ENCODE data around the gene METTL2B. TPM values are rescaled to one million over a fixed set of nuclear protein-coding genes. Genes with fewer than 3 reads are reported as not detected.

Gene METTL2B
- total RNA-seq: 26.6 TPM
- long read RNA-seq, transcript METTL2B-206 (8 exons, 1,590 nt): minor isoform, 7 of 64 reads
- long read RNA-seq, transcript METTL2B-201 (9 exons, 2,182 nt): major isoform, 25 of 64 reads
- long read RNA-seq, partial matches to known transcripts: 7 of 64 reads
- long read RNA-seq, other reads (novel, unspliced or antisense): 25 of 64 reads

DNA sequence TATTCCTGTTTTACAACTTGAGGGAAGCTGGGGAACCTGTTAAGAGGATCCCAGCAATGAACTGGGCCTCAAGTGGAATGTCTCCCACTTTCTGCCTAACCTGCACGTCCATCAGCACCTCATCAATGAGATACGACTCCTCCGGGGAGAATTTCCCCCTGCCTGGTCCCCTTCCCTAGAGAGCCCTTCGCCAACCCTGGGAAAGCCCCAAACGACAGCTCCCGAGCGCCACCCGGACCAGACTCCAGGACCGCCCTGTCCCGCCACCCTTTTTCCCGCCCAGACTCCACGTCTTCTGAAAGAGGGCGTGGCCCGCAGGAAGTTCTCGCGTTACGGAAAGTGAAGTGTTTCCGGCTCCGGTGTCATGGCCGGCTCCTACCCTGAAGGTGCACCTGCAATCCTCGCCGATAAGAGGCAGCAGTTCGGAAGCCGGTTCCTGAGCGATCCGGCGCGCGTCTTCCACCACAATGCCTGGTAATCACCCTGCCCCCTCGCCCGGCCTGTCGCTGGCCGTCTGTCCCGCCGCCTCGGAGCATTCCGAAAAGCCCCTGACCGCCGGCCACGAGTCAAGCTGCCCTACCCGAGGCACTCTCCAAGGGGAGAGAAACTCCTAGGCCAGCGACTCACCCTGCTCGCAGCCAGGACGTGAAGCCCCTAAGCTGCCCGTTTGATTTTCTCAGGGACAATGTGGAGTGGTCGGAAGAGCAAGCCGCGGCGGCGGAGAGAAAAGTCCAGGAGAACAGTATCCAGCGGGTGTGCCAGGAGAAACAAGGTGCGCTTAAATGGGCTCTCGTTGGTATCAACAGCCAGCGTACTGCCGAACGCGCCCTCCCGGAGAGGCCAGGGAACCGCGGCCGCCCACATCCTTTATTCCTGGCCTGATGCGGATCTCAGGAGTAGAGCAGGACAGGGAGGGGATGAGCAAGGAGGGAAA, at the start of gene METTL2B:
METTL2B (plus strand) TSS at position 347 of the 934 bp plus-strand sequence; CDS start at position 365, 18 bp downstream.
- peak; percentile 94 for DNase-seq (ENCODE audit: low spot score)

GRCh38 chr7:128427289-128427891, 49.2 kb upstream of the METTL2B start:
- DNase-seq (ENCODE audit: low spot score): peak; percentile 39

- no peak for DNase-seq (ENCODE audit: low spot score)
These were observed 46.3 kb upstream of the METTL2B start for GRCh38 chr7:128430207-128430606.

DNA sequence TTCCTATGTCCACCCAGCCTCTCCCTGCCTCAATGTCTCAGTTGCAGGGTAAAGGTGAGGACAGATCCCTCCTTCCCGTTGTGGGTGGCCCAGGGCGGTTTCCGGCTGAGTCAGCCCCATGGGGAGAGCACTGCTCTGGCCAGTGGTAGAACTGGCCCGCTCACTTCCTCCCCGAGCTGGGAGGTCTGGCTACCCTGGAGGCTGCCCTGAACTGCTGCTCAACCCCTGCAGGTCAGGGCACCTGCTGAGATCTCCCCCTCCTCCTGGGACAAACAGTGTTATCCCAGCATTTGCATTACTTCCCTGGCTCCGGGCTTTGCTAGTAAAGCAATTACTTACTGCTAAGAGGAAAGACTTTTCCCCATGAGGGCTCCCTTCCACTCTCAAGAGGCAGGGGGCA, 45.3 kb upstream of the METTL2B start:
- DNase-seq (ENCODE audit: low spot score): no peak

- no peak for DNase-seq (ENCODE audit: low spot score)
These were observed 44.8 kb upstream of the METTL2B start for GRCh38 chr7:128431754-128432153.

DNA sequence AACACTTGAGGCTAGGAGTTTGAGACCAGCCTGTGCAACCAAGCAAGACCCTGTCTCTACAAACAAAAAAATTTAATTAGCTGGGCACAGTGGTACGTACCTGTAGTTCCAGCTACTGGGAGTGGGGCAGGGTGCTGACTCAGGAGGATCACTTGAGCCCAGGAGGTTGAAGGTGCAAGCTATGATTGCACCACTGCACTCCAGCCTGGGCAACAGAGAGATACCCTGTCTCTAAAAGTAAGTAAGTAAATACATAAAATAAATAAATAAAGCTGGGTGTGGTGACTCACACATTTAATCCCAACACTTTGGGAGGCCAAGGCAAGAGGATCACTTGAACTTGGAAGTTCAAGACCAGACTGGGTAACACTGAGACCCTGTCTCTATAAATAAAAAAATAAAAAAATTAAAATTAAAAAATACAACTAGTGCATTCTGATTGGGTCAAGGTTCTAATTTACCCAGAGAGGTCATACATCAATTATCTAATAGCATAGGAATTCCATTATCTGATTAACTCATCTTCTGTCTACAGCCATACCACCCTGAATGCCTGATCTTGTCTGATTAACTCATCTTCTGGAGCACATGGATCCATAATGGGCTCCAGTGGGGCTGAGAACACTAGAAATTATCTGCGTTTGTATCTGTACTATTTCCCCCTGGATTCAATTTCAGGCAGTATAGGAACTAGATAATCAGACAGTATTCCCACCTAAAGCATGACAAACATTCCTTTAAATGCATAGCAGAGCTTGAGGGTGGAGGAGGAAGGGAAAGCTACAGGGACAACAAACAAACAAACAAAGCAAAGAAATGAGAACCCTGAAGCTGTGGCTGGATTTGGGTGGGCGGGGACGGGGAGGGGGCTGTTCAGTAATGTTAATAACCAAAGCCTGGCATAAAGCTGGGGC, 41.9 kb upstream of the METTL2B start:
- DNase-seq (ENCODE audit: low spot score): no peak

- DNase-seq (ENCODE audit: low spot score): no peak
These were observed 41.2 kb upstream of the METTL2B start for GRCh38 chr7:128435327-128435686.

GRCh38 chr7:128437426-128438332, 38.9 kb upstream of the METTL2B start:
- no peak for DNase-seq (ENCODE audit: low spot score)

- no peak for DNase-seq (ENCODE audit: low spot score)
These were observed 34.2 kb upstream of the METTL2B start for GRCh38 chr7:128442356-128442755.

- DNase-seq (ENCODE audit: low spot score): no peak
These were observed 32.5 kb upstream of the METTL2B start for GRCh38 chr7:128443831-128444600.

- DNase-seq (ENCODE audit: low spot score): no peak
These were observed 30.2 kb upstream of the METTL2B start for GRCh38 chr7:128446306-128446705.

- DNase-seq (ENCODE audit: low spot score): no peak
These were observed 28.5 kb upstream of the METTL2B start for GRCh38 chr7:128447941-128448564.

DNA sequence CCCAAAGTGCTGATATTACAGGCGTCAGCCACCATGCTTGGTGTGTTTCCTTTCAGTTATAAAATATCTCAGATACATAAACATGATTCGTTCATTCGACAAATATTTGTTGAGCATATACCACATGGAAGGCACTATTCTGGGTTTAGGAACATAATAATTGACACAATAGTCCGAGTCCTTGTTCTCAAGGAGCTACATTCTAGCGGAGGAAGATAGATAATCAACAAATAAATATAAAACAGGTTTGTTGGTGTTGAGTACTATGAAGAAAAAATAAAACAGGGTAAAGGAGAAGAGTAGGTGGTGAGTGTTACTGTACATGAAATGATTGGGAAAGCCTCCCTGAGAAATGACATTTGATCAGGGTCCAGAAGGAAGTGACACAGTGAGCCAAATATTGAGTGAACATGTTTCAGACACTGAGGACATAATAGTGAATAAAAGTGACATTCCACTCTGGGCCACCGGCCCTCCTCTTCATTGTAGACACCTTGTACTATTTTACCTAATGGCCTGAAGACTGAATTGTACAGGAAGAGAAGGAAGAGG, 27.7 kb upstream of the METTL2B start:
- no peak for DNase-seq (ENCODE audit: low spot score)

DNA sequence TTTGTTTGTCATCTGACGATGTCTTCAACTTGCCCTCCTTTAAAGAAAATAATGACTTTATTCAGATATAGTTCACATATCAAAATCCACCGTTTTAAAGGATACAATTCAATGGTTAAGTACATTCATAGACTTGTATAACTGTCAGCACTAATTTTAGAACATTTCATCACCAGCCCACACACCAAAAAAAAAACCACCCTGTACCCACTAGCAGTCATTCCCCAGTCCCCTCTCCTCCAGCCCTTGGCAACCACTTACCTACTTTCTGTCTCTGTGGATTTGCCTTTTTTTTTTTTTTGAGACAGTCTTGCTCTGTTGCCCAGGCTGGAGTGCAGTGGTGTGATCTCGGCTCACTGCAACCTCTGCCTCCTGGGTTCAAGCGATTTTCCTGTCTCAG, 26.1 kb upstream of the METTL2B start:
- DNase-seq (ENCODE audit: low spot score): no peak

DNA sequence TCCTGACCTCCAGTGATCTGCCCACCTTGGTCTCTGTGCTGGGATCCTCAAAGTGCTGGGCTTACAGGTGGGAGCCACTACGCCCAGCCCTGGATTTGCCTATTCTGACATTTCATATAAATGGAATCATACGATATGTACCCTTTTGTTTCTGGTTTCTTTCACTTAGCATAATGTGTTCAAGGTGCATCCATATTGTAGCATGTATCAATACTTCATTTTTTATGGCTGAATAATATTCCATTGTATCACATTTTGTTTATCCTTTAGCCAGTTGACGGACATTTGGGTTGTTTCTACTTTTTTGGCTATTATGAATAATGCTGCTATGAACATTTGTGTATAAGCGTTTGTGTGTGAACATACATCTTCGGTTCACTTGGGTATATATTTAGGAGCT, 25.6 kb upstream of the METTL2B start:
- DNase-seq (ENCODE audit: low spot score): no peak

DNA sequence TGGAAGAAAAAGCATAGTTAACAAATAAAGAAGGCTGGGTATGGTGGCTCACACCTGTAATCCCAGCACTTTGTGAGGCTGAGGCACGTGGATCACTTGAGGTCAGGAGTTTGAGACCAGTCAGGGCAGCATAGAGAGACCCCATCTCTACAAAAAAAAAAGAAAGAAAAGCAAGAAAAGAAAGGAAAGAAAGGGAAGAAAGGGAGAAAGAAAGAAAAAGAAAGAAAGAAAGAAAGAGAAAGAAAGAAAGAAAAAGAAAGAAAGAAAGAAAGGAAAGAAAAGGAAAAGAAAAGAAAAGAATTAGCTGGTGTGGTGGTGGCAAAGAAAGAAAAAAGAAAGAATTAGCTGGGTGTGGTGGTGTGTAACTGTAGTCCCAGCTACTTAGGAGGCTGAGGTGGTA, 24.0 kb upstream of the METTL2B start:
- DNase-seq (ENCODE audit: low spot score): no peak

DNA sequence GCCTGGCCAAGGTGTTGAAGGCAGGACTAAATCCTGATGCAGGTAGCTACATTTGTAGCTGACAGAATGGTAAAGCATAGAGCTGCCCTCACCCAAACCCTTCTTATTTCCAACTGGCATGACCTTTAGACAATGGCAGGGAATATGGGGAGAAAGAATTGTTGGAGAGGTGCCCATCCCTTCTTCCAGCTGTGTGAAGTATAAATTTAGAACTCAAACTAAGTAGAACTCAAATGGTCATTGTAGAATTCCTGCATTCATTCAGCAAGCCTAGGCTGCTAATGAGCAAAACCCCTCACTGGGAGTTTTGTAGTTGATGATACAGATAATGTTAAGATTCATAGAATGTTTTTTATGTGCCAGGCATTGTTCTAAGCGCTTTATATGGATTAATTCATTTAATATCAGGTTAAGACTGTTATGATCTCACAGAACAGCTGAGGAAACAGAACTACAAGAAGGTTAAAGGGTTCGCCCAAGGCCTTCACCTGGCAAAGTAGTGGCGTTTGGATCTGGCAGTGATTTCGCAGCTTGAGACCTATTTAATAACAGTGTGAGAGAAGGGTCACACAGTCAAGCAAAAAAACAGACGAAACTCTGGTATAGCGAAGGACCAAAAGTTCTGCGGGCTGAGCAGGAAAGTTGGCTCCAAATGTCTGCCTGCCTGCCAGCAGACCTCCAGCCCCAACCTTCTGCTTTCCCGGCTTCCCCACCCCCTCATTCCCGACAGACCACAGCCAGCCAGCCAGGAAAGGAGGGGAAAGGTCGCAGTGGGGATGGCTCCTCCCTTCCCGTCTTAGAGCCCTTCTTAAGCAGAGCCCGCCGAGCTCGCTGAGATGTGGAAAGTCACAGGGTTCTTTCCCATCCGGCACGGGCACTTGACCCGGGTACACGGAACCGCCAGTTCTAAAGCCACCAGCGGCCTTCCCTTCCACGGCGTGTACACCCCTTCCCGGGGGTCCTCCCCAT, 22.4 kb upstream of the METTL2B start:
- DNase-seq (ENCODE audit: low spot score): peak; percentile 90
